GM23338 (cell line): ENCODE measurements around the gene MECP2. TPM values are rescaled to one million over a fixed set of nuclear protein-coding genes. Genes with fewer than 3 reads are reported as not detected.
"Not testable (repeated sequence)": the region's sequence is repeated elsewhere in the genome, so short reads cannot be mapped to it uniquely, and the experiment has no call there.

ENCODE experiments used
- ATAC-seq: fragments of 200-7000 bp; cut with Tn5 transposase; 3 replicates; pipeline ENCODE4 v1.9.1; 2020
- DNase-seq: peaks from one replicate; pipeline ENCODE4 v3.0.0-alpha.2; 2015; ENCODE audit warnings: low spot score
- H2AFZ ChIP-seq: fragments of 200-600 bp; sonication (generic); 2 replicates; pipeline ENCODE4 v1.8.0; 2016; ENCODE audit warnings: antibody characterized with exemption, mild to moderate bottlenecking, moderate library complexity
- H3F3A ChIP-seq: fragments of 200-600 bp; sonication (generic); replicated peaks from 2 replicates; pipeline ENCODE4 v1.8.0; 2017; ENCODE audit warnings: antibody characterized with exemption, mixed run types, low read depth
- H3K27ac ChIP-seq: fragments of 200-600 bp; sonication (generic); 2 replicates; pipeline ENCODE4 v1.6.1; 2016; ENCODE audit warnings: low read depth
- H3K27me3 ChIP-seq: fragments of 200-600 bp; sonication (generic); 2 replicates; pipeline ENCODE4 v1.8.0; 2016; ENCODE audit warnings: mild to moderate bottlenecking, mixed run types, moderate library complexity; ENCODE audit not compliant: insufficient read depth
- H3K36me3 ChIP-seq: fragments of 200-600 bp; sonication (generic); 2 replicates; pipeline ENCODE4 v1.8.0; 2016; ENCODE audit warnings: mild to moderate bottlenecking; ENCODE audit not compliant: insufficient read depth
- H3K4me1 ChIP-seq: fragments of 200-600 bp; sonication (generic); 2 replicates; pipeline ENCODE4 v1.8.0; 2016; ENCODE audit warnings: mild to moderate bottlenecking, moderate library complexity; ENCODE audit not compliant: insufficient read depth
- H3K4me2 ChIP-seq: fragments of 200-600 bp; sonication (generic); 2 replicates; pipeline ENCODE4 v1.7.1; 2017; ENCODE audit warnings: mixed run types
- H3K4me3 ChIP-seq: fragments of 200-600 bp; sonication (generic); 2 replicates; pipeline ENCODE4 v1.6.1; 2016; ENCODE audit warnings: mixed run types
- H3K79me2 ChIP-seq: fragments of 200-600 bp; sonication (generic); replicated peaks from 2 replicates; pipeline ENCODE4 v1.8.0; 2017; ENCODE audit warnings: mild to moderate bottlenecking; ENCODE audit not compliant: insufficient read depth
- H3K9me2 ChIP-seq: fragments of 200-600 bp; sonication (generic); 2 replicates; pipeline ENCODE4 v1.8.0; 2017; ENCODE audit not compliant: insufficient read depth
- H4K20me1 ChIP-seq: fragments of 200-600 bp; sonication (generic); replicated peaks from 2 replicates; pipeline ENCODE4 v1.8.0; 2017; ENCODE audit warnings: mild to moderate bottlenecking; ENCODE audit not compliant: insufficient read depth
- H3K27ac Mint-ChIP-seq: 2 replicates; pipeline ENCODE4 v1.8.0; 2020; ENCODE audit warnings: inconsistent platforms, mild to moderate bottlenecking, moderate library complexity, mixed read lengths
- H3K27me3 Mint-ChIP-seq: 3 replicates; pipeline ENCODE4 v1.8.0; 2022; ENCODE audit warnings: low read depth, mild to moderate bottlenecking, moderate library complexity, mixed read lengths, inconsistent platforms; ENCODE audit not compliant: insufficient read depth, poor library complexity
- H3K36me3 Mint-ChIP-seq: 3 replicates; pipeline ENCODE4 v1.8.0; 2021; ENCODE audit warnings: low read depth, mild to moderate bottlenecking, inconsistent platforms, moderate library complexity, mixed read lengths
- H3K4me1 Mint-ChIP-seq: 3 replicates; pipeline ENCODE4 v1.8.0; 2020; ENCODE audit warnings: mild to moderate bottlenecking, inconsistent platforms, mixed read lengths
- H3K4me3 Mint-ChIP-seq: 3 replicates; pipeline ENCODE4 v1.8.0; 2021; ENCODE audit warnings: moderate library complexity, mild to moderate bottlenecking, inconsistent platforms, mixed read lengths
- H3K9me3 Mint-ChIP-seq: 3 replicates; pipeline ENCODE4 v1.8.0; 2020; ENCODE audit warnings: moderate library complexity, mild to moderate bottlenecking, inconsistent platforms, mixed read lengths
- CREB1 ChIP-seq: fragments of 250-450 bp; sonication (Bioruptor Pico); IDR thresholded peaks from 2 replicates; pipeline ENCODE4 v1.5.0; 2020; ENCODE audit warnings: low read depth, mild to moderate bottlenecking, moderate library complexity
- POLR2AphosphoS5 ChIP-seq: IDR thresholded peaks from 2 replicates; pipeline ENCODE4 v1.6.1; 2016; ENCODE audit warnings: antibody characterized with exemption, low read depth
- long read RNA-seq: library from polyadenylated mRNA; unstranded; transcript quantifications from one replicate; pipeline ENCODE4 v2.0.0, GENCODE V29; 2020; ENCODE audit not compliant: unreplicated experiment
- polyA plus RNA-seq: library from polyadenylated mRNA; unstranded; fragments of >200 nt; fragmentation: Nextera tagmentation; extraction: Ambion mirVana; gene quantifications from 2 replicates; pipeline ENCODE4 v1.2.1, GENCODE V29; 2016
- total RNA-seq: library from RNA; depleted of rRNA; stranded (reverse); fragments of >200 nt; shearing (Covaris generic); gene quantifications from 2 replicates; pipeline ENCODE4 v1.2.3, GENCODE V29; 2014; rRNA removed
- TF ChIP-seq, protein P1 (sequence below): IDR thresholded peaks from one replicate; pipeline ENCODE4 v1.6.1; 2018; ENCODE audit warnings: antibody characterized with exemption; ENCODE audit not compliant: unreplicated experiment

The MECP2 gene
- 32.7 and 34.0 TPM in 2 replicates for total RNA-seq
- polyA plus RNA-seq: 27.4 and 27.7 TPM in 2 replicates
- long read RNA-seq, full-length matches to known transcripts: 1 of 3 reads
- long read RNA-seq, partial matches to known transcripts: 1 of 3 reads
- long read RNA-seq, other reads (novel, unspliced or antisense): 1 of 3 reads

DNA sequence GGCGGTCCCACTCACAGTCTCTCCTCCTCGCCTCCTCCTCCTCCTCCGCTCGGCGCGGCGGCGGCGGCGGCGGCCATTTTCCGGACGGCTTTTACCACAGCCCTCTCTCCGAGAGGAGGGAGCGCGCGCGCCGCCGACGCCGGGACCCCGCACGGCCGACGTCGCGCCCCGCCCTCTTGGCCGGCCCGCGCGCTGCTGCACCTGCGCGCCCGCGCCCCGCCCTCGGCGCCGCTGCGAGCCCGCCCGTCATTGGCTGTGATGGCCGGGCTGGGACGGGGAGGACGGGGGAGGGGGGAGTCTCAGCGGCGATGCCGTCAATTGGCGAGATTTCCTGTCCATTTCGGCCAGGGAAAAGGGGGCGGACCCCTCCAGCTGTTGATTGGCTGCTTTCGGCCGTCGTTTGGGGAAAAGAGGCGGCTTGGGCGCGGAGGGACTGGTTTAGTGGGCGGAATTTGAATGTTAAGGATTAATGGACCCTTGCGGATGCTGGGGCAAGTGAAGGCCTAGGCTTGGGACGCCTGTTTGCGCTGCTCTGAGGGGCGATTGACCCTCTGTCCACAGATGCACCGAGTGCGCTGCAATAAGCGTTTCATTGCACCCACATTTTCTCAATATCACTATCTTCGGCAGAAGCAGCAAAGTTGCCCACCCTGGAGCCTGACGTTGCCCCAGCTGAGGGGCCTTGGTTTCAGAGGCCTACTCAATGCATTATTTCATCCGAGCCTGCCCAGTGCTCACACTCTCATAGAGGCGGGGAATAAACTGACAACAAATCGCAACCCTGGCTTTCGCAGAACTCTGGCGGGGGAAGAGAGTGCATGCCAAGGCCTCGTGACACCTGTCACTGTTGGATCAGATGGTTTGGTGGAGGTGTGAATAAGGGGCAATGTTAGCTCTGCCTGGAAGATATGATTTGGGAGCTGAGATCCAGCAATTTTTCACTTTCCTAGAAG lies at the start of gene MECP2:
Gene MECP2, minus strand, starts transcription at position 129 of the 953 bp plus-strand sequence.
- ATAC-seq: peak; percentile 70
- H3K4me2 ChIP-seq: peak within 1 kb of the TSS; percentile 87
- TF ChIP-seq, protein P1, sequence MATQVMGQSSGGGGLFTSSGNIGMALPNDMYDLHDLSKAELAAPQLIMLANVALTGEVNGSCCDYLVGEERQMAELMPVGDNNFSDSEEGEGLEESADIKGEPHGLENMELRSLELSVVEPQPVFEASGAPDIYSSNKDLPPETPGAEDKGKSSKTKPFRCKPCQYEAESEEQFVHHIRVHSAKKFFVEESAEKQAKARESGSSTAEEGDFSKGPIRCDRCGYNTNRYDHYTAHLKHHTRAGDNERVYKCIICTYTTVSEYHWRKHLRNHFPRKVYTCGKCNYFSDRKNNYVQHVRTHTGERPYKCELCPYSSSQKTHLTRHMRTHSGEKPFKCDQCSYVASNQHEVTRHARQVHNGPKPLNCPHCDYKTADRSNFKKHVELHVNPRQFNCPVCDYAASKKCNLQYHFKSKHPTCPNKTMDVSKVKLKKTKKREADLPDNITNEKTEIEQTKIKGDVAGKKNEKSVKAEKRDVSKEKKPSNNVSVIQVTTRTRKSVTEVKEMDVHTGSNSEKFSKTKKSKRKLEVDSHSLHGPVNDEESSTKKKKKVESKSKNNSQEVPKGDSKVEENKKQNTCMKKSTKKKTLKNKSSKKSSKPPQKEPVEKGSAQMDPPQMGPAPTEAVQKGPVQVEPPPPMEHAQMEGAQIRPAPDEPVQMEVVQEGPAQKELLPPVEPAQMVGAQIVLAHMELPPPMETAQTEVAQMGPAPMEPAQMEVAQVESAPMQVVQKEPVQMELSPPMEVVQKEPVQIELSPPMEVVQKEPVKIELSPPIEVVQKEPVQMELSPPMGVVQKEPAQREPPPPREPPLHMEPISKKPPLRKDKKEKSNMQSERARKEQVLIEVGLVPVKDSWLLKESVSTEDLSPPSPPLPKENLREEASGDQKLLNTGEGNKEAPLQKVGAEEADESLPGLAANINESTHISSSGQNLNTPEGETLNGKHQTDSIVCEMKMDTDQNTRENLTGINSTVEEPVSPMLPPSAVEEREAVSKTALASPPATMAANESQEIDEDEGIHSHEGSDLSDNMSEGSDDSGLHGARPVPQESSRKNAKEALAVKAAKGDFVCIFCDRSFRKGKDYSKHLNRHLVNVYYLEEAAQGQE: no peak
- TF ChIP-seq CREB1 (CRISPR knock-in tag): peak; percentile 38; the same call in 1 of the 2 replicates
- 0 out of 2 replicates have a peak, but pooled peaks have one; percentile 46 for TF ChIP-seq POLR2AphosphoS5
- peaks cover 36% of the 10 kb centered on the region for H3K4me1 Mint-ChIP-seq
- no peaks in the 10 kb centered on the region; the same call in 1 of the 2 replicates for H4K20me1 ChIP-seq
- H3K27me3 Mint-ChIP-seq: peaks cover 11% of the 10 kb centered on the region
- DNase-seq: peak; percentile 94
- peaks cover 38% of the 10 kb centered on the region for H3K79me2 ChIP-seq
- H3K4me3 ChIP-seq: peak within 1 kb of the TSS; percentile 75
- H3K9me3 Mint-ChIP-seq: no peaks in the 10 kb centered on the region
- no peaks in the 10 kb centered on the region for H3F3A ChIP-seq
- H3K27ac Mint-ChIP-seq: peak within 1 kb of the TSS; percentile 52; the same call in 1 of the 2 replicates
- no peaks in the 10 kb centered on the region for H3K36me3 Mint-ChIP-seq
- no peaks in the 10 kb centered on the region for H3K36me3 ChIP-seq
- H3K4me1 ChIP-seq: peaks cover 27% of the 10 kb centered on the region
- H2AFZ ChIP-seq: no peak within 1 kb of the TSS
- H3K4me3 Mint-ChIP-seq: peak within 1 kb of the TSS; percentile 85
- H3K27ac ChIP-seq: 0 out of 2 replicates have a peak within 1 kb of the TSS, but pooled peaks have one; percentile 59
- H3K9me2 ChIP-seq: no peaks in the 10 kb centered on the region
- no peaks in the 10 kb centered on the region for H3K27me3 ChIP-seq

DNA sequence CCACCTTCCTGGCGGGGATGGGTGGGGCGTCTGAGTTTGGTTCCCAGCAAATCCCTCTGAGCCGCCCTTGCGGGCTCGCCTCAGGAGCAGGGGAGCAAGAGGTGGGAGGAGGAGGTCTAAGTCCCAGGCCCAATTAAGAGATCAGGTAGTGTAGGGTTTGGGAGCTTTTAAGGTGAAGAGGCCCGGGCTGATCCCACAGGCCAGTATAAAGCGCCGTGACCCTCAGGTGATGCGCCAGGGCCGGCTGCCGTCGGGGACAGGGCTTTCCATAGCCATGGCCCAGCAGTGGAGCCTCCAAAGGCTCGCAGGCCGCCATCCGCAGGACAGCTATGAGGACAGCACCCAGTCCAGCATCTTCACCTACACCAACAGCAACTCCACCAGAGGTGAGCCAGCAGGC lies 46.5 kb upstream of the MECP2 start, which contains the start of gene OPN1LW:
Gene OPN1LW, plus strand, starts transcription at position 234 of the 400 bp plus-strand sequence. Its CDS starts 41 bp downstream, at position 275.
- H3K4me3 Mint-ChIP-seq, H3F3A ChIP-seq, H3K36me3 ChIP-seq, H3K4me1 ChIP-seq, H3K27ac ChIP-seq, H3K27ac Mint-ChIP-seq, H3K36me3 Mint-ChIP-seq, H3K4me2 ChIP-seq, DNase-seq, H3K4me1 Mint-ChIP-seq, H4K20me1 ChIP-seq, H3K27me3 ChIP-seq, H2AFZ ChIP-seq, H3K79me2 ChIP-seq, H3K4me3 ChIP-seq, H3K27me3 Mint-ChIP-seq, H3K9me2 ChIP-seq, H3K9me3 Mint-ChIP-seq: not testable (repeated sequence)
- peak; percentile 24; the same call in 1 of the 3 replicates for ATAC-seq
